RWPE1 (cell line): Measurements from ENCODE around the gene YTHDC1.

ENCODE experiments used
- CTCF ChIA-PET: fragments of 350-600 bp; sonication (Branson Sonifier 250); formaldehyde crosslinking; extraction: SDS; loops from one replicate; lab custom pipeline; 2021; lab: Yijun Ruan, JAX
- POLR2A ChIA-PET: fragments of 400-600 bp; formaldehyde crosslinking; extraction: SDS; loops from one replicate; lab custom pipeline; 2020; ENCODE audit warnings: antibody characterized with exemption; ENCODE audit not compliant: low non-redundant PET; lab: Yijun Ruan, JAX
- DNase-seq: peaks from one replicate; pipeline ENCODE4 v3.0.0; 2012; ENCODE audit warnings: low spot score
- H3K27ac ChIP-seq: fragments of 450-650 bp; 2 replicates; pipeline ENCODE4 v1.5.1; 2017
- TF ChIP-seq, protein P1 (sequence below): fragments of 450-650 bp; conservative IDR thresholded peaks from 2 replicates; pipeline ENCODE4 v1.5.1; 2017; ENCODE audit warnings: low read depth, mild to moderate bottlenecking

The YTHDC1 gene

DNA sequence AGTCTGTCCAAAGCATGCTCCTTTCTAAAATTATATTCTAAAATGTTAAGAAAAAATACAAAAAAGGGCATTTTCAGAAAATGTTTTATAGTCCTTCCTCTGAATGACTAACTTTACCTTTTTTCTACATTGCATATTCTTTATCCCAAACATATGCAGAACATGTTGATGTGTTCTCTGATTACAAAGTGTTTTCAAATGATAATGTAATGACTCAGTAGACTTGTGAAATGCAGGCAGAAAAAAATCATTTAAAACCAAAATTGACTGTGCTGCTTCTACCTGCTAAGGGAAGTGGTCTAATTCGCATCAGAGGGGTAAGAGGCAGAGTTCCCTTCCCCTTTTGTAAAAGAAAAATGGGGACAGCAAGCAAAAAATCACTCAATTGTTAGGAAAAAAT, 22.7 kb upstream of the YTHDC1 start:
- DNase-seq: peak; percentile 21
- ChIA-PET CTCF (interaction anchor here (0.6 kb wide), 1 partner anchor 179 kb away, joined by 3 read pairs; no protein-coding TSS in a partner anchor), POLR2A (no interaction called here)
- H3K27ac ChIP-seq: no peak overlapping the region
- TF ChIP-seq, protein P1, sequence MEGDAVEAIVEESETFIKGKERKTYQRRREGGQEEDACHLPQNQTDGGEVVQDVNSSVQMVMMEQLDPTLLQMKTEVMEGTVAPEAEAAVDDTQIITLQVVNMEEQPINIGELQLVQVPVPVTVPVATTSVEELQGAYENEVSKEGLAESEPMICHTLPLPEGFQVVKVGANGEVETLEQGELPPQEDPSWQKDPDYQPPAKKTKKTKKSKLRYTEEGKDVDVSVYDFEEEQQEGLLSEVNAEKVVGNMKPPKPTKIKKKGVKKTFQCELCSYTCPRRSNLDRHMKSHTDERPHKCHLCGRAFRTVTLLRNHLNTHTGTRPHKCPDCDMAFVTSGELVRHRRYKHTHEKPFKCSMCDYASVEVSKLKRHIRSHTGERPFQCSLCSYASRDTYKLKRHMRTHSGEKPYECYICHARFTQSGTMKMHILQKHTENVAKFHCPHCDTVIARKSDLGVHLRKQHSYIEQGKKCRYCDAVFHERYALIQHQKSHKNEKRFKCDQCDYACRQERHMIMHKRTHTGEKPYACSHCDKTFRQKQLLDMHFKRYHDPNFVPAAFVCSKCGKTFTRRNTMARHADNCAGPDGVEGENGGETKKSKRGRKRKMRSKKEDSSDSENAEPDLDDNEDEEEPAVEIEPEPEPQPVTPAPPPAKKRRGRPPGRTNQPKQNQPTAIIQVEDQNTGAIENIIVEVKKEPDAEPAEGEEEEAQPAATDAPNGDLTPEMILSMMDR: no peak

DNA sequence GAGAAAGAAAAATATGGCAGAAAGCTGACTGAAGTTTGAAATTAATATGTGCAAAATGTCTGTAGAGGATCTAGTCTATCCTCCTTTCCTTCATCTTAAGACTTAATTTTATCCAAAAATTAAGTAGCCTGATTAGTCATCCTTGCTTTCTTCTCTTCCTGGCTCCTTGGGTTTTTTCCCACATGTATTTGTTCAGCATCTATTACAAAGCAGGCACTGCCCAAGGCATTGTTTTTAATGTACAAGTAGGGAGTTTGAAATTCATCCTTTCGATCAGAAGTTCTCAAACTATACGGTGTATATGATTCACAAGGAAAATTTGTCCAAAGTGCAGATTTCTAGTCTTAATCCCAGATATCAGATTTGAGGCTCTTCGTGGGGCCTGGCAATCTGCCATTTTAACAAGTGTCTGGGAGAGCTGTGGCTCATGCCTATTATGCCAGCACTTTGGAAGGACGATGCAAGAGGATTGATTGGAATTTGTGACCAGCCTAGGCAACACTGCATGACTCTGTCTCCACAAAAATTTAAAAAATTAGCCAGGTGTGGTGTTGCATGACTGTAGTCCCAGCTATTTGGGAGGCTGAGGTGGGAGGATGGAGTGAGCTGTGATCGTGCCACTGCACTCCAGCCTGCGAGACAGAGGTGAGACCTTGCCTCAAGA, 19.4 kb upstream of the YTHDC1 start:
- TF ChIP-seq, protein P1: no peak
- peak overlapping the region; percentile 97 for H3K27ac ChIP-seq
- peak; percentile 67 for DNase-seq
- CTCF ChIA-PET: no interaction called here
- POLR2A ChIA-PET: no interaction called here

DNA sequence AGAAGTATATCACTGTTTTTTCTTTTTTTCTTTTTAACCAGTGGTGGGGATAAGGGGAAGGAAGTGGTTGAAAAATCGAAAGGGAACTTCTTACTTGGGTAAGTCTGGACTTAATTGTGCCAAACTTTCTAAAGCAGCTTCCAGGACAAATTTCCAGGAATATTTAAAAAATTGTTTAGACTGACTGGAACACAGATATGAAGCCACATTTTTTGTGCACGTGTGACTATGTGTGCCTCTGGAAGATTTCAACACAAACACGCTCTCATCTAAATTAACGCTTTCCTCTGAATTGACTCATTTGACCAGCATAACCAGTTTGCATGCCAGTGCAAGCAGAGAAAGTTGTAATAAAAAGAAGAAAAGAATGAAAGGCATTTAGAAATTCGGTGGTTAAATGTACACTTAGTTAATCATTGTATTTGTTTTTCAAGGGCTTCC, 18.8 kb upstream of the YTHDC1 start:
- POLR2A ChIA-PET: no interaction called here
- DNase-seq: peak; percentile 70
- CTCF ChIA-PET: no interaction called here
- H3K27ac ChIP-seq: no peak overlapping the region; the same call in 1 of the 2 replicates
- TF ChIP-seq, protein P1: no peak

DNA sequence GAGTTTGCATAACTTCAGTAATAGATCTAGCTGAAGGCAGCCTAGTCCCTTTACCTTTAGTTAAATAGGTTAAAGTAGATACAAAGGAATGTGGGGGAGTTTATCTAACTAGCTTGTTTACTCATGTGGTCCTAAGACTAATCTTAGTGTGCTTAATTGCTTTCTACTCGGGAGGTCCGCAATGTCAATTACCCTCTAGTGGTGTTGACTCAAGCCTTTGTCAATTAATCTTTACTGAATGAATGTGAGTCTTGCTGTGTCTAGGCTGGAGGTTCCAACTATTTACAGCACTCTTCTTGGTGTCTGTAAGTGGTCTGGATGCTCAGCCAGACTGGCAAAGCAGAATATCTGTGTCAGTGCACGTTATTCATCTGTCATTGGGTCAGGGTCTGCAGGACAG, 17.9 kb upstream of the YTHDC1 start:
- POLR2A ChIA-PET: no interaction called here
- TF ChIP-seq, protein P1: no peak
- DNase-seq: no peak
- H3K27ac ChIP-seq: peak overlapping the region; percentile 89
- CTCF ChIA-PET: no interaction called here

DNA sequence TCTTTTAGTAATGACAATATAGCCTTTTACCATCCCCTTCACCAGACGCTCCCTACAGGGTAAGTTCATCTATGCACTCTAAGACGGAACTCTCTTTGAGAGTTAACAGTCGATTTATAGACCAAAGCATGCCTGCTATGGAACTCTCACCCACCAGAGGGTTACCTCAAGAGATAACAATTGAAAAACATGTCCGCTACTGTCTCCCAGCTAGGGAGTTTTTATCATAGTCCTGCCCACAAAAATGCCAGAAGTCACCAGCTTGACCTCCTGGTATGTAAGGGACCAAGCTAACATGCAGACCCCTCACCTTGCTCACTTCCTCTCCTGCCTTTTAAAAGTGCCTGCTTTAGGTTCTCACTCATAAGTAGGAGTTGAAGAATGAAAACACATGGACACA, 16.7 kb upstream of the YTHDC1 start:
- no peak for DNase-seq
- ChIA-PET POLR2A (no interaction called here), CTCF (no interaction called here)
- TF ChIP-seq, protein P1: no peak
- no peak overlapping the region for H3K27ac ChIP-seq

DNA sequence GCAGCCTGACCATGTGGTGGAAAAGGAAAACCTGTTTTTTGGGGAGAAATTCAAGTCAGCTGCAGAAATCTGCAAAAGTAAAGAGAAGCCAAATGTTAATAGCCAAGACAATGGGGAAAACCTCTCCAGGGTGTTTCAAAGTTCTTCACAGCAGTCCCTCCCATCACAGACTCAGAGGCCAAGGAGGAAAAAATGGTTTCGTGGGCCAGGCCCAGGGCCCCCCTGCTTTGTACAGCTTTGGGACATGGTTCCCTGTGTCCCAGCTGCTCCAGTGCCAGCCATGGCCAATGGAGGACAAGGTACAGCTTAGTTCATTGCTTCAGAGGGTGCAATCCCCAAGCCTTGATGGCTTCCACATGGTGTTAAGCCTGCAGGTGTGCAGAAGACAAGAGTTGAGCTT, 15.2 kb upstream of the YTHDC1 start:
- TF ChIP-seq, protein P1: no peak
- ChIA-PET CTCF (no interaction called here), POLR2A (no interaction called here)
- no peak overlapping the region for H3K27ac ChIP-seq
- no peak for DNase-seq
